SK-N-SH treated with all-trans-retinoic acid at 6 μM for 48 hours (cell line): ENCODE results near the gene GALE.

ENCODE experiments used
- ARNTL ChIP-seq: fragments of 450-650 bp; formaldehyde crosslinking; IDR thresholded peaks from 2 replicates; pipeline ENCODE4 v1.5.0; 2020; ENCODE audit warnings: low read depth, mild to moderate bottlenecking, moderate library complexity, borderline replicate concordance
- CREB5 ChIP-seq: fragments of 250-450 bp; sonication (Bioruptor Pico); IDR thresholded peaks from 2 replicates; pipeline ENCODE4 v1.5.1; 2020; ENCODE audit warnings: low read depth, mild to moderate bottlenecking, moderate library complexity
- CSDC2 ChIP-seq: fragments of 250-450 bp; sonication (Bioruptor Pico); IDR thresholded peaks from 2 replicates; pipeline ENCODE4 v1.5.0; 2020; ENCODE audit warnings: mild to moderate bottlenecking, moderate library complexity
- GLIS3 ChIP-seq: fragments of 250-450 bp; sonication (Bioruptor Pico); IDR thresholded peaks from 2 replicates; pipeline ENCODE4 v1.5.0; 2020; ENCODE audit warnings: mild to moderate bottlenecking, moderate library complexity
- PATZ1 ChIP-seq: fragments of 250-450 bp; sonication (Bioruptor Pico); IDR thresholded peaks from 2 replicates; pipeline ENCODE4 v1.8.0; 2020; ENCODE audit warnings: mild to moderate bottlenecking, moderate library complexity, borderline replicate concordance
- PPARA ChIP-seq: fragments of 250-450 bp; sonication (Bioruptor Pico); IDR thresholded peaks from 2 replicates; pipeline ENCODE4 v1.5.0; 2020; ENCODE audit warnings: mild to moderate bottlenecking, borderline replicate concordance
- TCF4 ChIP-seq: fragments of 250-450 bp; sonication (Bioruptor Pico); IDR thresholded peaks from 2 replicates; pipeline ENCODE4 v1.8.0; 2021; ENCODE audit warnings: mild to moderate bottlenecking, moderate library complexity, borderline replicate concordance
- ZFP3 ChIP-seq: fragments of 250-450 bp; sonication (Bioruptor Pico); IDR thresholded peaks from 2 replicates; pipeline ENCODE4 v1.5.0; 2020; ENCODE audit warnings: mild to moderate bottlenecking, moderate library complexity
- ZFP30 ChIP-seq: fragments of 450-650 bp; formaldehyde crosslinking; IDR thresholded peaks from 2 replicates; pipeline ENCODE4 v1.5.0; 2022; ENCODE audit warnings: mild to moderate bottlenecking, moderate library complexity
- ZNF565 ChIP-seq: fragments of 450-650 bp; formaldehyde crosslinking; conservative IDR thresholded peaks from 2 replicates; pipeline ENCODE4 v1.5.0; 2020; ENCODE audit warnings: low read depth, mild to moderate bottlenecking, moderate library complexity
- ZNF70 ChIP-seq: fragments of 450-650 bp; formaldehyde crosslinking; IDR thresholded peaks from 2 replicates; pipeline ENCODE4 v1.5.0; 2020; ENCODE audit warnings: mild to moderate bottlenecking, moderate library complexity
- TF ChIP-seq, protein P1 (sequence below): fragments of 250-450 bp; sonication (Bioruptor Pico); IDR thresholded peaks from 2 replicates; pipeline ENCODE4 v1.5.0; 2020; ENCODE audit warnings: mild to moderate bottlenecking, moderate library complexity

GRCh38 chr1:23837908-23838307, 37.4 kb upstream of the GALE start:
- TF ChIP-seq PATZ1 (CRISPR knock-in tag) (no peak), CREB5 (CRISPR knock-in tag) (no peak), ZNF565 (CRISPR knock-in tag) (no peak), PPARA (no peak), ZFP3 (CRISPR knock-in tag) (no peak), GLIS3 (CRISPR knock-in tag) (no peak), ZNF70 (no peak), ARNTL (no peak), TCF4 (CRISPR knock-in tag) (no peak), ZFP30 (CRISPR knock-in tag) (no peak), CSDC2 (CRISPR knock-in tag) (no peak)
- TF ChIP-seq, protein P1, sequence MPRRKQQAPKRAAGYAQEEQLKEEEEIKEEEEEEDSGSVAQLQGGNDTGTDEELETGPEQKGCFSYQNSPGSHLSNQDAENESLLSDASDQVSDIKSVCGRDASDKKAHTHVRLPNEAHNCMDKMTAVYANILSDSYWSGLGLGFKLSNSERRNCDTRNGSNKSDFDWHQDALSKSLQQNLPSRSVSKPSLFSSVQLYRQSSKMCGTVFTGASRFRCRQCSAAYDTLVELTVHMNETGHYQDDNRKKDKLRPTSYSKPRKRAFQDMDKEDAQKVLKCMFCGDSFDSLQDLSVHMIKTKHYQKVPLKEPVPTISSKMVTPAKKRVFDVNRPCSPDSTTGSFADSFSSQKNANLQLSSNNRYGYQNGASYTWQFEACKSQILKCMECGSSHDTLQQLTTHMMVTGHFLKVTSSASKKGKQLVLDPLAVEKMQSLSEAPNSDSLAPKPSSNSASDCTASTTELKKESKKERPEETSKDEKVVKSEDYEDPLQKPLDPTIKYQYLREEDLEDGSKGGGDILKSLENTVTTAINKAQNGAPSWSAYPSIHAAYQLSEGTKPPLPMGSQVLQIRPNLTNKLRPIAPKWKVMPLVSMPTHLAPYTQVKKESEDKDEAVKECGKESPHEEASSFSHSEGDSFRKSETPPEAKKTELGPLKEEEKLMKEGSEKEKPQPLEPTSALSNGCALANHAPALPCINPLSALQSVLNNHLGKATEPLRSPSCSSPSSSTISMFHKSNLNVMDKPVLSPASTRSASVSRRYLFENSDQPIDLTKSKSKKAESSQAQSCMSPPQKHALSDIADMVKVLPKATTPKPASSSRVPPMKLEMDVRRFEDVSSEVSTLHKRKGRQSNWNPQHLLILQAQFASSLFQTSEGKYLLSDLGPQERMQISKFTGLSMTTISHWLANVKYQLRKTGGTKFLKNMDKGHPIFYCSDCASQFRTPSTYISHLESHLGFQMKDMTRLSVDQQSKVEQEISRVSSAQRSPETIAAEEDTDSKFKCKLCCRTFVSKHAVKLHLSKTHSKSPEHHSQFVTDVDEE (CRISPR knock-in tag) = no peak
